Measurements from ENCODE around the gene OR51A4.
A peak's percentile ranks its signal among the peaks of the same experiment; 100 is the strongest.
"Not testable (repeated sequence)": the region's sequence is repeated elsewhere in the genome, so short reads cannot be mapped to it uniquely, and the experiment has no call there.

Gene OR51A4, protein sequence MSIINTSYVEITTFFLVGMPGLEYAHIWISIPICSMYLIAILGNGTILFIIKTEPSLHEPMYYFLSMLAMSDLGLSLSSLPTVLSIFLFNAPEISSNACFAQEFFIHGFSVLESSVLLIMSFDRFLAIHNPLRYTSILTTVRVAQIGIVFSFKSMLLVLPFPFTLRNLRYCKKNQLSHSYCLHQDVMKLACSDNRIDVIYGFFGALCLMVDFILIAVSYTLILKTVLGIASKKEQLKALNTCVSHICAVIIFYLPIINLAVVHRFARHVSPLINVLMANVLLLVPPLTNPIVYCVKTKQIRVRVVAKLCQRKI

DNA sequence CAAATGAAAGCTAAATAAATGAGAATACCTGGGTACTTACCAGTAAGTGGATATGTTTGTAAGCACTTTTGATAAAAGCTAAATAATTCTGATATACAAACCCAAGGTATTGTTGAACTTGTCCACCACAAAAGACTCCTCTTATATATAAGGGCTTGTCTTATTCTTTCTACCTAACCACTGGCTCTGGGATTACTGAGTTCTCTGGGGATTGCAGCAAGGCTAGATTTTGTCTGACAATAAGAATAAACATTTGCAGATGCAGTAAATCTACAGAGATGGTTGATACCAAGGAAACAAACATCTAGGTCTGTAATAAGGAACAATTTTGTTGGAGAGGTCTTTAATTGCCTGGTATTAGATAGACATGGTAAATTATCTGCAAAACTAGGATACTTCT is at the start of gene OR51A4:
Gene OR51A4 (minus strand): TSS at position 101 of the 400 bp plus-strand sequence. CDS start 505 bp downstream, outside the sequence.
- DNase-seq: no peak

DNA sequence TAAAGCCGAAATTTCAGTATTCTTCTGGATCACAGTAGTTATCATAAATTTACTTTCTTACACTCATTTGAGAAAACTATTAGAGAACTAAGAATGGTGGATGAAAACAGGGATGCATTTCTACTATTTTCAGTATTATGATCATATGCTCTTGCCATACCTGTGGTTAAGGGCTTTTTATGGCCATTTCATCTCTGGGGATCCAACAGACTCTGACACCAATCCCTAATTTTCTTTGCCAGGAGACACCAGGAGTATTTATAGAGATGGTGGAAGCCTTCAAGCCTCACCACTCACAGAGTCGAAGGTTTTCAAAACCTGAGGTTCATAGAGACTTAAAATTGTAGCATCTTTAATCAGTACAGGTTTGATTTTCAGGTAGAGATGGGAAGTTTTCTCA is 47.1 kb upstream of the OR51A4 start, which contains the start of gene OR51L1:
Gene OR51L1 (plus strand): TSS at position 301 of the 400 bp plus-strand sequence. CDS start 4,132 bp downstream, outside the sequence.
- no peak for DNase-seq

DNA sequence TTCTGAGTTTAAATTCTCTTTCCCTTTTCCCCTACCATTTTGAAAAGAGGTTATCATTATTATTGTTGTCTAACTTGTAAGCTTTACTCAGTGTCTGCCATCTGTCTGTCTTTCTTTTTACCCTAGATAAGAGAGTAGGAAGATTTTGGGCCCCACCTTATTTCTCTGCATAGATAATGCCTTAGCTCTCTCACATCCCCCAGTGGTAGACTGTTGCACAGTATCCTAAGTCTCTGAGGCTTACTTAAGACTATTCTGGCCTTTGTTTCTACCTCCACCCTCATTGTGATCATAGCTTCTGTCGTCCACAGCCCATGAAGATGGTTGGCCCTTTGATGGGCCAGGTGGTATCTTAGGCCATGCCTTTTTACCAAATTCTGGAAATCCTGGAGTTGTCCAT is 43.7 kb upstream of the OR51A4 start:
- DNase-seq: peak in 1 of 2 experiments; percentile 5

DNA sequence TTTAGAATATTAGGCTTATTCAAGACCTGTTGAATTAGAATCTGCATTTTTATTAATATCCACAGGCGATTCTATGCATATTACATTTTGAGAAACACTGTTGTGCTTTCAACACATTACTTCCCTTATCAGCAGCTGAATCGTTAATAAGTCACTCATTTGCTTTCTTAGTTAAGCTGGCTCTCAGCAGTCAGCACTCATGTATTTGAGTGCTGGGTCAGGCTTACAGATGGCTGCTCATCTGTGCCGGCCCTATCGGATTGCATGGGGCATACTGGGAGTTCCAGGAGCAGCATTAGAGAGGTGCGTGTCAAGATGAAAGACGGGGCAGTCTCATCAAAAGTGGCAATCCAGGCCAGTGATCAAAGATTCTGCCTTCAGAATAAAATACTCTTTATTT is 36.4 kb upstream of the OR51A4 start:
- peak in 1 of 2 experiments; percentile 37 for DNase-seq

DNA sequence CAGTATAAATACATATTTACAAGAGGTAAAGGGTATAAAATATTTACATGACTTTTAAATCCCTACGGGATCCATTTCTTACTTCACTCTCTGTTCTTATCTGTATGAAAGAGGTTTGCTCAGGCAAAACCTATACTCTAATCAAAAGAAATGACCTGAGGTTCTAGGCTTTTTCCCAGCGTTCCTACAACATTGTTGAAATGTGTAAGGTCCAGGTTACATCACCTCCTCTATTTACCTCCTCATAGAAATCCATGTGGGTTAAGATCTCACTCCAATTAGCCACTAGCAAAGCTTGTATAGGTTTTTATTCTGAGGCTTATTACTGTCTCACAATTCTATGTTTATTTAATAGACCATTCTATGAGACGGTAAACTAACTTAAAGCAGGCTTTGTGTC is 35.3 kb upstream of the OR51A4 start:
- DNase-seq: no peak

DNA sequence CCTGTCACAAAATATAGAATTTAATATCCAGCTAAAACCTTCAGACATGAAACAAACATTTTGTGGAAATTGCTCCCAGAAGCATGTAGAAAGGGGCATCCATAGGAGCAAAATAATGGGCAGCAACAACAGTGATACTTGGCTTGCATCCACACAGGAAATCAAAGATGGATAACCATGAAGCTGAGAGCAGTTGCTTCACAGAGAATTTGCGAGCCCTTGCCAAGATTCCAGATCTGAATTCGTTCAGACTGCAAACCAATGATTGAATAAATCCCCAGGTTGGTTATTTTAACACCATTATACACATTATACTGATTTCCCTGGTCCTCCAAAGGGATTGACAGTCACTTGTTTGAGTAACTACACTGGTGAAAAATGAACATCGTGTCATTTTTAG is 31.6 kb upstream of the OR51A4 start:
- DNase-seq: no peak

DNA sequence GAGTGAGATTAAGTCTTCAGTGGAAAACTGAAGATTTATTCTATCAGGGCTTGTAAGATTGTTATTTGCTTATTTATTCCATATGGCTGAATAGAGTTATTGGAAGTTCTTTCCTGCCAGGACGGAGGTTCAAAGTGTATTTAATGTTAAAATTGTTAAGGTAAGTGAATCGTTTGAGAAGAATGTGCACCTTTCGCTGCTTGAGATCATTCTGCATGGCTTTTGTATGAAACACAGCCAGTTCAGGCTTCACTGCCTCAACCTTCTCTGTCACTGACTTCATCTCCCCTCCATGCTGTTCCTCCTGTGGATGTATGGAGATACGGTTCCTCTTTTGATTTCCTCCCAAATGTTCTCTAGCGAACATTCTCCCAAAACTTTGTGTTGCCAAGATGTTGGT is 28.0 kb upstream of the OR51A4 start:
- DNase-seq: no peak

DNA sequence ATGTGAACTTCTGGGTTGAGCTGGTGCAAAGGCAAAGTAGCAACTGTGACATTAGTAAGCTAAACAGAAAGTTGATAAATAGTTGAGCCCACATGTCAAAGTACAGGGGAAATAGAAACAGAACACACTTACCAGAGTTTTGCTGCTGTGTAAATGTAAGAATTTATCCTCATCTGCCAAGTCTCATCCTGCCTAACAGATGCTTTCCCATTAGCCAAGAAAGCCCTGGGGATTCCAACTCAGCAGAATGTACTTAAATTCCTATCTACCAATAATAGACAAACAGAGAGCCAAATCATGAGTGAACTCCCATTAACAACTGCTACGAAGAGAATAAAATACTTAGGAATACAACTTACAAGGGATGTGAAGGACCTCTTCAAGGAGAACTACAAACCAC is 15.4 kb upstream of the OR51A4 start:
- no peak for DNase-seq

DNA sequence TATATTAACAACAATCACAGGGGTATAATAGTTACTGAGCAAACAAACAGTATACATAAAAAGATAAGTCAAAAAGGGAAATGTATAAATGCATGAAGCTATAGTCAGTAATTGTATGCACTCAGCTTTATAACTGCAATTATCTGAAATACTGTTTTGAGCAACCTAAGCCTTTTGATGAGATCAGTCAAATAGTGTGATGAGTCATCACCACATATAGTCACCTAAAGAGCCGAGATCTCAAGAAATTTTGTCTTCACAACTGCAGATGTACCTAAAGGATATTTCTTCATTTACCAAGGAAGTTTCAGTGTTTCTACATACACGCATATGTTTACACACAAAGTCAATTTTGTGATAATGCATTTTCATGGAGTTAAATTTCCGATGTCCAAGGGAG is 13.5 kb upstream of the OR51A4 start:
- DNase-seq: no peak

DNA sequence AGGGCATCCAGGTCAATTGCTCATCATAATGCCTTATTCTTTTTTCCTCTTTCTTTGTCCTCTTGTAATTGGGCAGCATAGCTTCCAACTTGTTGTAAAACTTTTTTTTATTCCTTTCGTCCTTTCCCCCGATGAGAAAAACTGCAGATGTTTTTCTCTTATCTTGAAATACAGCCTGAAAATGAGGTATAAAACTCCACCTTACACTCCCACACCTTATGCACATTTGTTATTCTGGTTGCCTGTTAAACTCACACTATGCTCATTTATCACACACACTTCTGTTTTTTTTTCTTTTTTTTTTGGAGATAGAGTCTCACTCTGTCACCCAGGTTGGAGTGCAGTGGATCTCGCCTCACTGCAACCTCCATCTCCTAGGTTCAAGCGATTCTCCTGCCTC is 10.0 kb upstream of the OR51A4 start:
- DNase-seq: no peak

DNA sequence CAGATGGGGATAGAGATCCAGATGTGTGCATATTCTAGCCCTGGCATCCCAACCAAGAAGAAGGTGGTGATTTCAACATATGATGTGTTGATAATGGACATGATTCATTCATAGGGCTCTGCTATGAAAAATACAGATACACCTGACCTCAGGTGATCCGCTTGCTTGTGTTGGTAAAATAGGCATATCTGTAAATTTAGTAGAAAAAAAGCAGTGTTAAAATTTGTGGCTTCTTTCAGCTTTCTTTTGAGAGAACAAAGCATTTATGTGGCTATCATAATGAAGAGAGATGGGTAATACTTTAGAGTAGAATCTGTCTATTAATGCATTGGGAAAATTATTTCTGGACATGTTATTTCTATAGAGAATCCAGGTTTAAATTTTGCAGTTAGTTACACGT is 8.2 kb upstream of the OR51A4 start, which contains the start of gene OR51A2:
Gene OR51A2 (minus strand): TSS at position 101 of the 400 bp plus-strand sequence. CDS start 0 bp downstream, at position 101.
- DNase-seq: not testable (repeated sequence)

DNA sequence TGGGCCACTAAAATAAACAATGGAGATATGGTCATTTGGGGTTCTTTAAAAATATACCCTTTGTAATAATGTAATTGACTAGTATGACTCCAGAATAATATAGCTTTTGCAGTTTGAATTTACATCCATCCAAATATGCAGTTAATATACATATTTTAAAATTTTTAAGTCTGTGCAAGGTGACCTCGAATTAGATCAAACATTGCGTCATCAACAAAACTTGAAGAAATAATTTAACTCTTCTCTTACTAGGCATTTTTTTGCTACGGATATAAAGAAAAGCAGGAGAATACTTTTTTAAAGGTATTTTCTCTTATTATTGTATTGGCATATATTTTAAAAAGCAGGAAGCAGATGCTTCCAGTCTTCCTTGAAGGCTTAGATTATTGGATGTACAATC is 10.7 kb downstream of the OR51A4 start:
- no peak for DNase-seq

DNA sequence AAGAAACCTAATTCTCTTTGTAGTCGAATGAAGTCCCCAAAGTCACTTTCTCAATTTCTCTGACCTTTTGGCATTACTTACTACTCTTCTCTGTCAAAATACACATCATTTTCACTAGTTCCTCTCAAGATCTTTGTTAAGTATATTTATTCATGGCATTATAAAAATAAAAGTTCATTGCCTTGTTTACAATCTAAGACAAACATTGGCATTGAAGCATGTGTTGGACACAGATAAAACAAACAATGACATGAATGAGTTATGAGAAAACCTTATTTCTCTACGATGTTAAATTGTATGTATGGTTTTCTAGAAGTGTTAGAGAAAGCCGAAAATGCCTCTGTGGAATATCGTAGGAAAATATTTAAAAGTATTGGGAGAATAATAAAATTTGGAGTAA is 14.7 kb downstream of the OR51A4 start:
- DNase-seq: no peak

DNA sequence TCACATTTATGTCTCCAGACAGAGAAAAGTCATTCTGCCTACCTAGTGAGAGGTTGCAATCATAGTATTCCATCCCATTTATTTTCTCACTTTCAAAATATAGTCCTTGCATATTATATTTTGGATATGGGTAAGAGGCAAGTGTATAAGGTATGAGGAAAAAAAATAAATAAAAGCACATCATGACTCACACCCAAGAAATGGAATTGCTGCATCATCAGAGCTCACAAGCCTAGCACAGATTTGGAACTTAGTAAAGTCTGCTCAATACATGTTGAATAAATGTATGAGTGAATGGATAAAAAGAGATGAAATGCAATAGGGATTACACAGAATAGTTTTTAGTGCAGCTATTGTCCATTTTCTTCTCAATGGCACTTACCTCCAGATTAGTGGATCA is 20.8 kb downstream of the OR51A4 start:
- DNase-seq: no peak

DNA sequence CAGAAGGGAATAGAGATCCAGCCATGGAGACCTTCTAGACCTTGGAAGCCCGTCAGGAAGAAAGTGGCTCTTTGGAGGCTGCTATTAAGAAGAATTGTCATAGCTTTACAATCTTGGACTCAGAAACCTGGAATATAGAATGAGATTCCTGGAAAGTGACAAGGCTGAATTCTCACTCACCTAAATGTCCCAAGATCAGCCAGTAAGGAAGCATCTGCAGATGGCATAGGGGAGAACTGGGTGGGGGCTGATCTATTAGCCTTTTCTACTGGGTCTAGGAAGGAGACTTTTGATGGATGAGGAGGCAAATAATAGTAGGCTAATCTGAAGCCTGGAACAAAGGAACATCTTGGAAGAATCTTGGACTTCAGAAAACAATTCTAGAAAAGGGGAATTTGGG is 23.2 kb downstream of the OR51A4 start, which contains the start of gene OR51G1:
Gene OR51G1 (minus strand): TSS at position 101 of the 400 bp plus-strand sequence. CDS start 0 bp downstream, at position 101.
- DNase-seq: no peak

DNA sequence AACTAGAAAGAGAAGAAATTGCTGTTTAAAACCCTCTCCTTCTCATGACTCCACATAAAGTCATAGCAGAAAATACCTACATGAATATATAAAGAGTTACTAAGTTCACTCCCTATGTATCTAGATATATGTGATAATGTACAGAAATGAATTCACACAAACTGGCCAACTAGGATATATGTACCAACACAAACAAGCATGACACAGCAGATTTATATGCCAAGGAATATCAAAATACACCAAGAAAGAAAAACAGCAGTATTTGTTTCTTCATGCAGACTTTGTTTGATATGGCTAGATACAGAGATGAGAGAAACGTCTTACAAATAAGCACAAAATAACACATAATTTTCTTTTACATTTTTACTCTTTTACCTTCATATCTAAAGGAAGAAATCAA is 25.1 kb downstream of the OR51A4 start:
- DNase-seq: no peak

DNA sequence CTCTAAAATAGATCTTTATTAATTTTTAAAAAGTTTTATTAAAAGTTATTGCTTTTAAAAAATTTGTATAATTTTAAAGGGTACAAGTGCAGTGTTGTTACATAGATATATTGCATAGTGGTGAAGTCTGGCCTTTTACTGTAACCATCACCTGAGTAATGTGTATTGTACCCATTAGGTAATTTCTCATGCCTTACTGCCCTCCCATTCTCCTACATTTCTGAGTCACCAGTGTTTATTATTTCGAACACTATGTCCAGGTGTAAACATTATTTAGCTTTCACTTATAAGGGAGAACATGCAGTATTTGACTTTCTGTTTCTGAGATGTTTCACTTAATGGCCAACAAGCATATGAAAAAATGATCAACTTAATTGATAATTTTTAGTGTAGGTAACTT is 25.6 kb downstream of the OR51A4 start:
- no peak for DNase-seq

DNA sequence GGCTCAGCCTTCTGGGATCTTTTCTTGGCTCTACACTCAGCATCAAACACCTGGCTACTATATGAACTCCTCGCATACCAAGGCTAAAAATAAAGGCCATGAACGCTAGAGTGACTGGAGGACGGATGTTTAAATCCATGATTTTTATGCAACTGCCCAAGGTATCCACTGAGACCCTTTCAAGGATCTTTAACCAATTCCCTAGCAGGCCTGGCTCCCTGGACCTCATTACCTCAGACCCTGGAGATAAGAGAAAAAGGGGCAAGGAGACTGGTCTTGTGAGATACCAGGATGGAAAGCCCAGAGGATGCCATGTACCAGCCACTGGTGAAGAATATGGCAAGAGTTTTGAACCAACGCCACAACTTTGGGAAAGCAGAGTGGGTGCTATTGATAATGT is 28.2 kb downstream of the OR51A4 start, which contains the start of gene OR51G2:
Gene OR51G2 (minus strand): TSS at position 101 of the 400 bp plus-strand sequence. CDS start 3,687 bp downstream, outside the sequence.
- no peak for DNase-seq

DNA sequence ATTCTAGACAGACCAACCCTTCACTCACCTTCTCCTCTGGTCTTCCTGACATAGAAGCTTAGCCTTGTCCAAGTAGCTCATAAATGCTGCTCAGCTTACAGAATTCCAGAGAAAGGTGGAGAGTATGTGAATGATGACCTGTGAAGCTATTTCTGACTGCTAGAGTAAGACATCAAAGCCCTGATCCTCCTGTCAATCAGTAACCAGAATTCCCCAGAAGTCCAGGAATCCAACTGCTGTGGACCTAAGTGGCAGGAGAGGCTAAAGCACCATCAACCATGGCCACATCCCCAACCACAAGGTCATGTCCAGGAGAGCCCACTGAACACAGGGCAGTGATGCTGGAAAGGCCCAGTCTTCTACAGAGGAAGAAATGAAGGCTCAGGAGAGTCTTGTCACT is 30.8 kb downstream of the OR51A4 start:
- no peak for DNase-seq

DNA sequence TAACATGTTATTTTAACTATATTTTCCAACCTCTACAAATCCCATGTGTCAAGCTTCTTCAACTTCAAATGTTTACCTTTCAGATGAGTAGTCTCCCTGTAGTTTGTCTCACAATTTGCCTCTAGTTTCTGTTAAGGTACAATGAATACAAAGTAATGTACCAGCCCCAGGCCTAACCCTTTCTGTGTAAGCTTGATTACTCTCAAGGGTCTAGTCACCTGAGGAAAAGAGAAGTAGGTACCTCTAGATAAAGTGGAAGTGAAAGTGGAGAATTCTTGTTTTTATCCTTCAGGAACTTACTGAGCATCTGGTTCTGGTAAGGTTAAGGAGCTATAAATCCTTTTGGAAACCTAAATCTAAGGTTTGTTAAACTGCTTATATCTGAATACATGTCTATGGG is 43.9 kb downstream of the OR51A4 start, which contains the start of gene OR51A7:
Gene OR51A7 (plus strand): TSS at position 300 of the 400 bp plus-strand sequence. CDS start 3,587 bp downstream, outside the sequence.
- no peak for DNase-seq

Data from NCI-H526 (cell line).